G401.6 (cell line): ENCODE data around the gene ZNF701.
"Not testable (repeated sequence)": the region's sequence is repeated elsewhere in the genome, so short reads cannot be mapped to it uniquely, and the experiment has no call there.

Source experiments
- FAIRE-seq: peaks from 2 replicates; lab custom pipeline; 2012; peaks lifted over from hg19 to GRCh38; lab: Jason Lieb, UNC

ZNF701 gene

GRCh38 chr19:52566588-52566987 lies 3.5 kb upstream of the ZNF701 start:
- FAIRE-seq = no peak

- no peak for FAIRE-seq
These were observed 2.2 kb upstream of the ZNF701 start for GRCh38 chr19:52567921-52568320.

GRCh38 chr19:52569638-52569999 lies 468 bp upstream of the ZNF701 start:
- not testable (repeated sequence) for FAIRE-seq

GRCh38 chr19:52584736-52585440 lies 14.8 kb downstream of the ZNF701 start:
- no peak for FAIRE-seq

- FAIRE-seq = no peak
These were observed 15.5 kb downstream of the ZNF701 start for GRCh38 chr19:52585604-52586003.

GRCh38 chr19:52590728-52591127 lies 20.6 kb downstream of the ZNF701 start:
- no peak for FAIRE-seq

GRCh38 chr19:52592301-52592700 lies 22.2 kb downstream of the ZNF701 start:
- FAIRE-seq = no peak

- FAIRE-seq = not testable (repeated sequence)
These were observed 23.4 kb downstream of the ZNF701 start for GRCh38 chr19:52593441-52593840.

GRCh38 chr19:52599241-52599640 lies 29.2 kb downstream of the ZNF701 start:
- FAIRE-seq = no peak

GRCh38 chr19:52600639-52601024 lies 30.5 kb downstream of the ZNF701 start:
- FAIRE-seq = no peak

- no peak for FAIRE-seq
These were observed 31.2 kb downstream of the ZNF701 start for GRCh38 chr19:52601025-52601973.

- not testable (repeated sequence) for FAIRE-seq
These were observed 31.9 kb downstream of the ZNF701 start for GRCh38 chr19:52601974-52602366.

GRCh38 chr19:52602941-52603340 lies 32.9 kb downstream of the ZNF701 start:
- FAIRE-seq = no peak

GRCh38 chr19:52603558-52604207 lies 33.6 kb downstream of the ZNF701 start:
- no peak for FAIRE-seq

GRCh38 chr19:52613299-52613906 lies 43.3 kb downstream of the ZNF701 start:
- no peak for FAIRE-seq

GRCh38 chr19:52621376-52621775 lies 51.3 kb downstream of the ZNF701 start:
- no peak for FAIRE-seq

GRCh38 chr19:52622261-52622660 lies 52.2 kb downstream of the ZNF701 start:
- FAIRE-seq = no peak

GRCh38 chr19:52626915-52627314 lies 56.8 kb downstream of the ZNF701 start:
- no peak for FAIRE-seq

- FAIRE-seq = not testable (repeated sequence)
These were observed 57.4 kb downstream of the ZNF701 start for GRCh38 chr19:52627441-52627840.

- no peak for FAIRE-seq
These were observed 65.9 kb downstream of the ZNF701 start for GRCh38 chr19:52635786-52636570.
